Upper lobe of left lung (tissue), 4 donors: ENCODE measurements around the gene APLNR.

Source experiments
- CTCF ChIP-seq, 6 experiments: fragments of 450-650 bp in 4 of 6; fragments of 200-600 bp in 2 of 6; sonication (generic) in 2 of 6; IDR thresholded peaks; one replicate each; pipeline ENCODE4 v1.5.1; 2016 to 2019; ENCODE audit warnings: antibody characterized with exemption in 6 of 6
- EP300 ChIP-seq, 4 donors: sonication (generic); formaldehyde crosslinking; IDR thresholded peaks; one replicate each; pipeline ENCODE4 v1.5.1; 2017; ENCODE audit warnings: antibody characterized with exemption in 4 of 4, control low read depth in 2 of 4
- POLR2A ChIP-seq, 4 donors: fragments of 450-650 bp; IDR thresholded peaks; one replicate each; pipeline ENCODE4 v1.5.1; 2016 to 2017; ENCODE audit warnings: antibody characterized with exemption in 4 of 4, mild to moderate bottlenecking in 2 of 4
- POLR2AphosphoS5 ChIP-seq, 2 donors: sonication (generic); formaldehyde crosslinking; IDR thresholded peaks; one replicate each; pipeline ENCODE4 v1.5.1; 2017; ENCODE audit warnings: antibody characterized with exemption in 2 of 2

- TF ChIP-seq CTCF (IDR thresholded peaks at IDR 0.05): no peak
- TF ChIP-seq EP300 (IDR thresholded peaks at IDR 0.05): no peak
- TF ChIP-seq POLR2A (IDR thresholded peaks at IDR 0.05): no peak
- no peak for TF ChIP-seq POLR2AphosphoS5 (IDR thresholded peaks at IDR 0.05)
These were observed 14.0 kb upstream of the APLNR start for GRCh38 chr11:57251037-57251436.
